ENCODE data around the gene GET4. TPM values are rescaled to one million over a fixed set of nuclear protein-coding genes. Genes with fewer than 3 reads are reported as not detected.
"Not testable (repeated sequence)": the region's sequence is repeated elsewhere in the genome, so short reads cannot be mapped to it uniquely, and the experiment has no call there.

Gene GET4
- total RNA-seq, 1 experiment from 2014 or later, result 50.2 TPM

- DNase-seq (ENCODE audit: low read depth), result no peak
Observed at GRCh38 chr7:845091-845490, 31.3 kb upstream of the GET4 start.

GRCh38 chr7:845731-846130, 30.6 kb upstream of the GET4 start:
- no peak for DNase-seq (ENCODE audit: low read depth)

DNA sequence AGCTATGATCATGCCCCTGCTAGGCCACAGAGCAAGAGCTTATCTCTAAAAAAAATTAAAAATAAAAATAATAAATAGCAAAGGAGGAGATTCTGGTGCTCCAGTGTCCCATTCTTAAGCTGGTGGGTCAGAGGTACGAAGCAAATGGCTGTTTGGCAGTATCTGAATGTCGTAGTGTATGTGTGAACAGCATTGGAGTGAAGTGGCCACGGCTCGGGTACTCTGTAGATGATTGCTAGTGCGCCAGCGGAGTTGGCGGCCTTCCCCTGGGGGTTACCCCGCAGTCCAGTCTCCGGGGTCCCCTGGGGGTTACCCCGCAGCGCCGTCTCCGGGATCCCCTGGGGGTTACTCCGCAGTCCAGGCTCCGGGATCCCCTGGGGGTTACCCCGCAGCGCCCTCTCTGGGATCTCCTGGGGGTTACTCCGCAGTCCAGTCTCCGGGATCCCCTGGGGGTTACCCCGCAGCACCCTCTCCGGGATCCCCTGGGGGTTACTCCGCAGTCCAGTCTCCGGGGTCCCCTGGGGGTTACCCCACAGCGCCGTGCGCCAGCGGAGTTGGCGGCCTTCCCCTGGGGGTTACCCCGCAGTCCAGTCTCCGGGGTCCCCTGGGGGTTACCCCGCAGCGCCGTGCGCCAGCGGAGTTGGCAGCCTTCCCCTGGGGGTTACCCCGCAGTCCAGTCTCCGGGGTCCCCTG, 29.2 kb upstream of the GET4 start:
- not testable (repeated sequence) for DNase-seq (ENCODE audit: low read depth)

- DNase-seq (ENCODE audit: low read depth), result not testable (repeated sequence)
Observed at GRCh38 chr7:847728-848127, 28.6 kb upstream of the GET4 start.

DNA sequence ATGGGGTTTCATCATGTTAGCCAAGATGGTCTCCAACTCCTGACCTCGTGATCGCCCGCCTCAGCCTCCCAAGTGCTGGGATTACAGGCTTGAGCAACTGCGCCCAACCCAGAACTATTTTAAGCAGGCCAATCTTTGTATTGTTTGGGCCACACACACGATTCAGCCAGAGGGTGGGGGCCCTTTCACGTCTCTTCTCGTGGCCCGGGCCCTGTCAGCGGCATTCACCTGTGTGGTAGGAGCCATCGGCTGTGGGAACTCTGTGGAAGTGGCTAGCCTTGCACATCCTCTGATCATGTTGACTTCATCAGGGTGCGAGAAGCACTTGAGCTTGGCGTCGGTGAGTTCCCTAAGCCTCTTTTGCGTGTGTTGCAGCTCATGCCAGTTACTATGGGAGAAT, 27.2 kb upstream of the GET4 start:
- no peak for DNase-seq (ENCODE audit: low read depth)

- DNase-seq (ENCODE audit: low read depth), result no peak
Observed at GRCh38 chr7:849781-850180, 26.6 kb upstream of the GET4 start.

DNA sequence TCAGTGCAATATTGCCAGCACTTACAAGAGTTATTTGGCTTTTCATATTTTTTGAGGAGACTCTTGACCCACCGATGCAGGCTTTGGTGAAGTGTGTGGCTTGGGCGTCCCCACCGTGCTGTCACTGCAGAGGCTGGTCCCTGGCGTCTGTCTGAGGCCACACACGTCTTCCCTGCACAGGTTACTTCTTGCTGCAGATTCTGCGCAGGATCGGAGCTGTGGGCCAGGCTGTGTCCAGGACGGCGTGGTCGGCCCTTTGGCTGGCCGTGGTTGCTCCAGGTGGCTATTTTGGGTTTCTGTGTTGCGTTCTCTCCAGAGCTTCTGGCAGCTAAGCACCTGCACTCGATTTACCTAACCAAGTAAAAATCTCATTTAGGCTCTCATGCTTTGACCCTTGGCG, 25.1 kb upstream of the GET4 start:
- no peak for DNase-seq (ENCODE audit: low read depth)

GRCh38 chr7:853366-854117, 22.8 kb upstream of the GET4 start:
- no peak for DNase-seq (ENCODE audit: low read depth)

DNA sequence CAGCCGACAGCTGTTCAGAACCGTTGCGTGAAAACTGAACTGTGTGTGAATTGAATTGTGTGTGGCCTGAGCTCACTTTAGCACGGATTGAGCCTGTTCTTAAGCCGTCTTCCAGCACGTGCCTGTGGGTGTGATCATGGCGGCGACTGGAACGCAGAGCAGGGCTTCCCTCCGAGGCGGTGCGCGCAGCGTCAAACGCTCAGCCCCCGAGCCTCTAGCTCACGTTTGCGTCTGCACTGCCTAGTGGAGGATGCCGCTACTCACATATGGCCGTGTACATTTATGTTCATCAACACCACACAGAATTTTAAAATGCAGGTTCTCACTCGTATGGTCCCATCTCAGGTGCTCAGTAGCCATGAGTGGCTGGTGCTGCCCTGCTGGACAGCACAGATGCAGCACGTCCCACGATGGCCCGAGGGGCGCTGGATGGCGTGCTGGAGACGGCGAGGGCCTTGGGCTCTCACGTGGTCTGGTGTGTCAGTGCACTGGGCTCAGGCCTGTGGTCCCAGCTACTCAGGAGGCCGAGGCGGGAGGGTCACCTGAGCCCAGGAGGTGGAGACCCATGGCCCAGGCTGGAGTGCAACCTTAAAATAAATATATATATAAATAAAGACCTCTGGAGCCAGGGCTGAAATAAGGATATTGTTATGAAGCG, 22.1 kb upstream of the GET4 start:
- DNase-seq (ENCODE audit: low read depth), result no peak

DNA sequence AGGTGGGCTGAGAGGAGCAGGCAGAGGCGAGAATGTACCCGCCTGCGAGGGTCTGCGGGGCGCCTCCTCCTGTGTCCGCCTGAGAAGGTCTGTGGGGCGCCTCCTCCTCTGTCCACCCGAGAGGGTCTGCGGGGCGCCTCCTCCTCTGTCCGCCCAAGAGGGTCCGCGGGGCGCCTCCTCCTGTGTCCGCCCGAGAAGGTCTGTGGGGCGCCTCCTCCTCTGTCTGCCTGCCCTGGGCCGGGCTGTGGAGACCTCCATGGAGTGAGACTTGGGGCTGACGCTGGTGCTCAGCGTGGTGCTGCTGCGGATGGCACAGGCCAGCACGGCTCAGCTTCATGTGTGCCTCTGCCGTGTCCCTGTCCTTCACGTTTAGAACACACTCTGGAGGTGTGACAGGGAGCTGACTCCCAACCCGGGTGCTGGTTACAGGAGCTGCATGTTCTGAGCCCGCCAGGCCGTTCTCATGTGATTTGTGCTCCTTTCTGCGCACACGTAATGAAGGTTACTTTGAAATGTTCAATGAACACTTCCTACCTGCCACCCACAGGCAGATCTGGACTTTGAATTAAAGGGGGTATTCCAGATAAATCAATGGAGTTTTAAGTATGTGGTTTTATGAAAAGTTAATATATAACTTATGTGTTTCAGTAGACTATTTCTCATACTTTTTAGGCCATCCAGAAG, 20.5 kb upstream of the GET4 start:
- no peak for DNase-seq (ENCODE audit: low read depth)

GRCh38 chr7:856444-857095, 19.8 kb upstream of the GET4 start:
- no peak for DNase-seq (ENCODE audit: low read depth)

- DNase-seq (ENCODE audit: low read depth), result no peak
Observed at GRCh38 chr7:857661-858060, 18.7 kb upstream of the GET4 start.

DNA sequence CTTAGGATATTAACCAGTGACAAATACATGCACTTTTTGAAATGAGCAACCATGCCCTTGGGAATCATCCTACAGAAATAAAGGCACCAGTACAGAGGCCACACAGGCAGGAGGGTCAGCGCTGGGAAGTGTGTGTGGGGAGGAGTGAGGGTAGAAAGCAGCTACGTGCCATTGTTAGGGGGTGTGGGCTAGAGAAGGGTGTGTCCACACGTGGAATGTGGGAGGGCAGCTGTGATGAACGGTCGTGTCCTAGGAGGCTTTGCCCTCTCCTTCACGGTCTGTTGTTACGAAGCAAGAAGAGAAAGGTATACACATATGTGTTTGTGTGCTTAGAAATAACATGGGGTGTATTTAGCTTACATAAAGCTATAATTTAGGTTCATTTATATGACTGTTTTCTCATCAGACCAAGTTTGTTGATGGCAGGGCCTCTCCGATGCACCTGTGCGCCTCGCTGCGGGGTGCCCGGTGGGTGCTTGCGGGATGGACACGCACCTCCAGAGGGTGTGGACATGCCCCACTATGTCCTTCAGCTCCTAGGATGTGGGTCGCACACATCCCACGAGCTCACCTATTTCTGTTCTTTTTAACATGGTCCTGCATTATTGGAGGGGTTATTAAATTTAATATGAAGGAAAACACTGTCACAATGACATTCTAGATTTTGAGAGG, 16.9 kb upstream of the GET4 start:
- no peak for DNase-seq (ENCODE audit: low read depth)

GRCh38 chr7:860149-860548, 16.2 kb upstream of the GET4 start:
- DNase-seq (ENCODE audit: low read depth), result no peak

DNA sequence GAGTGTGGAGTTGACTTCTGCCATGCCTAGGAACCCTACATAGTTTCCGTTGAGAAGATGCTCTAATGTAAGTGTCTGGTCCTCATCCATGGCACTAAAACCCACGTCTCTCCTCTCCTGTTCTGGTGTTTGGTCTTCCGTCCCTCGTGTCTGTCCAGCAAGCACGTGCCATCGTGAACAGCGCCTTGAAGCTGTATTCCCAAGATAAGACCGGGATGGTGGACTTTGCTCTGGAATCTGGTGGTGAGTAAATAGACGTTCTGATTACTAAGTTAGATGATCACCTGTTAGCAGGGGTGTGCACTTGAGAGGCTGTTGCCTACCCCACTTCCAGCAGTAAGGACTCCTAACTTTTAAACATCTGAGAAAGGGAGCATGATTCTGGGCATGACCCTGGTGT, 15.1 kb upstream of the GET4 start:
- no peak for DNase-seq (ENCODE audit: low read depth)

DNA sequence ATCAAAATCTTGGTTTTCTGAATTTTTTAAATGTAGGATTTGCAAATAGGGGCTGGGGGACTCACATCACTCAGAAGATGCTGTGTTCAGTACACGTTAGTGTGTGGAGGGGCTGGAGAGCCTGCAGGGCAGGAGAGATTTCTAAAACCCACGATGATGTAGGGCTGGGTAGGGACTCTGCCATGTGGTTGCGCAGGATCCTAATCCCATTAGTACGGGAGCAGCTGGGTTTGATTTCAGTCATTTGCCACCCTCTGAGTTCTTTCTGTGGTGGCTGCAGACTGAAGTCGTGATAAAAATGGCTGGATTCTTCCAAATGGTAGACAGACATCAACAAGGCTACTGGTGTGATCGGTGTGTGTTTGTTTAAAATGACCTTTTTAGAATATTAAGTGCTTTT, 14.2 kb upstream of the GET4 start:
- no peak for DNase-seq (ENCODE audit: low read depth)

GRCh38 chr7:863106-863505, 13.2 kb upstream of the GET4 start:
- no peak for DNase-seq (ENCODE audit: low read depth)

GRCh38 chr7:865921-866320, 10.4 kb upstream of the GET4 start:
- no peak for DNase-seq (ENCODE audit: low read depth)

GRCh38 chr7:867001-867405, 9.4 kb upstream of the GET4 start:
- no peak for DNase-seq (ENCODE audit: low read depth)

GRCh38 chr7:867406-868188, 8.8 kb upstream of the GET4 start:
- DNase-seq (ENCODE audit: low read depth), result peak; percentile 56

GRCh38 chr7:868189-868486, 8.2 kb upstream of the GET4 start:
- no peak for DNase-seq (ENCODE audit: low read depth)
